Left renal pelvis (tissue), 4 donors: ENCODE results near the gene WSCD2. TPM values are rescaled to one million over a fixed set of nuclear protein-coding genes. Genes with fewer than 3 reads are reported as not detected.

Experiments used
- DNase-seq, 4 donors: peaks; one replicate each; pipeline ENCODE4 v3.0.0-alpha.2; 2013; ENCODE audit warnings: low read depth in 4 of 4, low spot score in 3 of 4
- polyA plus RNA-seq, 4 donors: library from polyadenylated mRNA; unstranded; fragments of 120-200 nt; gene quantifications; one replicate each; pipeline ENCODE4 v1.2.1, GENCODE V29; 2013; ENCODE audit not compliant: insufficient read length in 4 of 4

WSCD2 gene
- polyA plus RNA-seq, 4 donors = 7.9 to 10.8 (median 9.2) TPM

DNA sequence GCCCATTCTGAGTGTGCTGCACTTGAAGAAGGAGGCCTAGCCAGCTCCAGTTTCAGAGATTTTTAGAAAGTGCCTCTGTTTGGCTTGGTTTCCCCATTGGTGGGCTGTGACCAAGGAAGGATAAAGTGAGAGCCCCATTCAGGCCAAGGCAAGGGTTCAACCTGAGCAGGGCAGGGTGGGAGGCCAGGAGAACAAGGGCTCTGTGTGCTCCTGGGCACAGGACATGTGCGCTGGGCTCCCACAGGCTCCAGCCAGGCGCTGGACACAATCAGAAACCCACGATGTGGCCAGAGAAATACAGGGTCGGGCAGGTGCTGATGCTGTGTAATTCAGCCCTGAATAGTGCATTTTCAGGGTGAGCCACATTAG is 23.1 kb downstream of the WSCD2 start:
- DNase-seq = no peak

DNA sequence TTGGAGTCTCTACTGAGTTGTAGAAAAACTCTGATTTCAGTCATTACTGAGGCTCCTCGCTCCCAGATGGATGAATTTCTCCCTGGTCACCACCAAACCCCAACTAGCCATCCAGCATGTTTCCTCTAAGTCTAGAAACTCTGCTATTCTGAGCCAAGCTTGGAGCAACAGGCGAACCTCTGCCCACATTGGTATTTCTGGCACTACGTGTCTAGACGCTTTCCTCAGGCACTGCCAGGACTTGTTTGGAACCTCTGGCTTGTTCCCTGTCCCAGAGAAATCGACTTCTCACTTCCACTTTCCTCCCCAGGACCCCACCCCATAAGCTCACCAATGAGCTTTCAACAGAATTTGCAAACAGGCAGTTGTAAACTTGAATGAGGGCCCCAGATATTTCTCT is 27.6 kb downstream of the WSCD2 start:
- DNase-seq = no peak

DNA sequence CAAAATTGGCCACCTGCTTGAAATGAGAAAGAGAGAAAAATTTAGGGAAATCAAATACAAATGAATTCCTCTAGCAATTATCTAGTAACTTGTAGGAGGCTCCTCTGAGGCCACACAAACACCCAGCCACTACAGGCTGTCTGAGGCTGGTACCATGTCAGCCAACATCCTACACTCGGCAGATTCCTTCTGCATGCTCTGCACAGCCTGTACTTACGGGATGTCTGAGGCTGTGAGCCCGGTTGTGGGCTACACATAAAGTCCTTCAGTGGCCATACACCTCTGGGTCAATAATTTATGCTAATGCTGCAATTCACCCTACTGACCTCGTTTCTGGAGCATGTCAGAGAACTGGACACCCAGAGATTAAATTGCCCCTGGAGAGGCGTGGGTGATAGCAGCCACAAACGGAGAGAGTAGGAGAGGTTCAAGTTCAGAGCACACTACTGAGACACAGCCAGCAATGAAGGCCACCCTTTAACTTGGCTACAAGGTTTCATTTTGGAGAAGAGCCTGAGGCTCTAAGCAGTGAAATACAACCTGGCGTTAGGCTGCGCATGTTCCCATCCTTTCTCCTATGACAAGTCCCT is 28.9 kb downstream of the WSCD2 start:
- no peak for DNase-seq

DNA sequence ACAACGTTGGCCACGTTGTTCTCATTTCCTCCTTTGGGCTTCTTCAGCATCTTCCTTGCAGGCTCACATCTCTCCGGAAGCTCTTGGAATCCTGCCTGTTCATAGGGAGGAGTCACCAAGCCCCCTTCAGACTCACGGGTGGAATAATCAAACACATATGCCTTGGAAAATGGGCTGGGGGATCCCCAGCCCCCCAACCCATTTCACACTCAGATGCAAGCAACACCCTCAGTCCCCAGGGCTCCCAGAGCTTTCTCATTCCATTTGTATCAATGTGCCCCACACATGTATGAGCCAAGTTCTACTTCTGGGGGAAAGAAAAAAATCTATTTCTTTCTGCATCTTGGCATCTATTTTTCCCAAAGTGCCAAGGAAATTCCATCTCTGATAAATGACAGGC is 33.1 kb downstream of the WSCD2 start:
- no peak for DNase-seq

DNA sequence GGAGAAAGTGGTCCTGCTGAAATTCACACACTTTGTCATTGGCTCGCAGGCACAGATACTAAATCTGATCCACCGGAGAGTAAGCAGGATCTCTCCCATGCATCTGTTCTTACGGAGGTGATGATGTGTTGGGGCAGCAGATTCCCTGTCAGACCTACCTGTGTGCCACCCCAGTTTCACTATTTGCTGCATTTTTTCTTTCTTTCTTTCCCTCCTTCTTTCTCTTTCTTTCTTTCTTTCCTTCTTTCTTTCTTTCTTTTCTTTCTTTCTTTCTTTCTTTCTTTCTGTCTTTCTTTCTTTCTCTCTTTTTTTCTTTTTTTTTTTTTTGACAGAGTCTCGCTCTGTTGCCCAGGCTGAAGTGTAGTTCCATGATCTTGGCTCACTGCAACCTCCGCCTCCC is 37.4 kb downstream of the WSCD2 start:
- no peak for DNase-seq

DNA sequence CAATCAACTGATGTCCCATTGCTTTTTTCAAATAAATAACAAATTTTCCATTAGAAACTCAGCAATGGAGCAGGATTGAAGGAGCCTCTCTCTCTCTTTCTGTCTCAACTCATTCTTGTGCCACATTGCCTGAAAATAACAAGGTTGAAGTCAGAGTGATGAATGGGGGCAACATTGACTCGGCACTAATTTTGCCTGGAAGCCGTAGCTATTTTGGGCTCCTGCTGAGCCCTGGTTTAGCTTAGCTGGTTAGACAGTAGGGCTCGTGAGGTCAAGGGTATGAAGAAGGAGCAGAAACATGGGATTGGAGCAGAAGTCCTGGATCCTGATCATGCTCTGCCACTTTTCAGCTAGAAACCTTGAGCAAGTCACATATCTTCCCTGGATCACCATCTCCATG is 38.9 kb downstream of the WSCD2 start:
- DNase-seq = no peak

DNA sequence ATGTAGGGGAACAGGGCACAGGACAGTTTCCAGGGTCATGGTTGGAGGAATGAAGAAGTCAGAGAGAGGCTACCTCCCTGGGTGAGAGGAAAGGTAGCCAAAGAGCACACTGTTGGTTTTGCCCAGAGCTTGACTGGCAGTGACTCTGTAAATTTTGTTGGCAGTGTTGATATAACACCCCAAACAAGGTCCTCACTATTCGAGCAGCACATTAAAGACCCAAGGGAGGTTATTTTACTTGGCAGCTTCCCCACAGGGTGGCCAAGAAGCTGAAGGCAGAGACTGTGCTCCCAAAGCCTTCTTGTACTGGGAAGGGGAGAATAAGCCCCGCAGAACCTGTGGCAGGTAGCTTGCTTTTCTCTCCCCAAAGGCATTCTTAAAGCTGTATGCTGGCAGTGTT is 40.6 kb downstream of the WSCD2 start:
- DNase-seq = no peak

DNA sequence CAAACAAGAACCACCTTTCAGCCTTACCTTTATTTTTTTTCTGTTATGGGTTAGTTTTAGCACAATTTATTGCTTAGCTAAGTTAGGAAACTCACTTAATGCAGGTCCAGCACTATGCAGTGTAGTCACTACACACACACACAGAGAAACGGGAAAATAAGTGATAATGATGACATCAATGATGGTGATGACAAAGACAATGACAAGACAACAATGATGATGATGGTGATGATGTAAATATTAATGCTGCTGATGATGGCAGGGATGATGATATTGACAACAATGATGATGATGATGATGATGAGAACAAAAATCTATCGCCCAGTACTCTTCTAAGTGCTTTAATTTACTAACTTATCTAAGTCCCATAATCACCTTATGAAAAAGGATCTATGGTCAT is 41.1 kb downstream of the WSCD2 start:
- no peak for DNase-seq

DNA sequence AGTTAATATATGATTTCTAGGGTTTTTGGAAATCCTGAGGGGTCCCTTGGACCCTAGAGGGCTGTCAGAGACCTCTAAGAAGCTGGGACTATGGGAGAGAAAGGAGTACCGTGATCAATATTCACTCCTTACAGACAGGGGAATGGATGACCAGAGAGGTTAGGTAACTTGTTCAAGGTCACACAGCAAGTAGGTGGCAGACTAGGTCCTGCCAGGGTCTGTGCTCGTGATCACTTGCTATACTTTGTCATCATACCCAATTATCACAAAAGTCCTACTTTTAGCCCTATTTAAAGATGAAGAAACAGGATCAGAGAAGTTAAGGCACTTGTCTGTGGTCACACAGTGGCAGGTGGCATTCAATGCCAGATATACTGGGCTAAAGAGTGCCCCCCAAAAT is 42.9 kb downstream of the WSCD2 start:
- DNase-seq = no peak

DNA sequence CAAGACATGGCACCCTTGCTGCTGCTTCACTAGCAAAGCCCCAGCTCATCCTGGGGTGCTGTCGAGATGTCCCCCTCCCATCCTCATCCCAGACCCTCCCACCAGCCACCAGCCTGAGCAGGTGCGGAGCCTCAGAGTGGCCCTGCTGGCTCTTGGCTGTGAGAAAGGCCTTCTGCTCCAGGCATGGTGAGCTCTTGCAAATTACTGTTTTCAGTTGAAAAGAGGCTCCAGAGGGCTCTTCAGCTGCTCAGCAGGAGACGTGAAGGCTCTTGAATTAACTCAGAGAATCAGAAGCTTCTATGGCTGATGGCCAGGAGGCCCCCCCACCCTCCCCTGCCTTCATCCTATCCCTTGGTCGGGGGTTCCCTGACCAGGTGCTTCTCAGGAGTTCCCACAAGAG is 44.1 kb downstream of the WSCD2 start:
- DNase-seq = no peak

DNA sequence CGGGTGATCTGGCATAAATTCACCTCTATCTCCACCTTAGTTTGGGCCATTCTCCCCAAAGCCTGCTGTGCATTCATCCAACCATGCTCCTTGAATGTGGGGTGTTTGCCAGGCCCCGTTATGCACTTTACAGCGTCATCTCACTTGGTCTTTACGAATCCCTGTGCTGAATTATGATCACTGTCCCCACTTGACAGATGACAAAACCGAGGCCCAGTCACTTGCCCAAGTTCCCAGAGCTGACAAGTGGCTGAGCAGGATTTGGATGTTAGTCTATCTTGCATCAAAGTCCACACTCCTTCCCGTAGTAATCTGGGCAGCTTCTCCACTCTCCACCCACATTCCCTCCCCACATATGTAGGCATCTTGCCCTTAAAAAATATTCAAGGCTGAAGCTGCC is 44.8 kb downstream of the WSCD2 start:
- DNase-seq = no peak

DNA sequence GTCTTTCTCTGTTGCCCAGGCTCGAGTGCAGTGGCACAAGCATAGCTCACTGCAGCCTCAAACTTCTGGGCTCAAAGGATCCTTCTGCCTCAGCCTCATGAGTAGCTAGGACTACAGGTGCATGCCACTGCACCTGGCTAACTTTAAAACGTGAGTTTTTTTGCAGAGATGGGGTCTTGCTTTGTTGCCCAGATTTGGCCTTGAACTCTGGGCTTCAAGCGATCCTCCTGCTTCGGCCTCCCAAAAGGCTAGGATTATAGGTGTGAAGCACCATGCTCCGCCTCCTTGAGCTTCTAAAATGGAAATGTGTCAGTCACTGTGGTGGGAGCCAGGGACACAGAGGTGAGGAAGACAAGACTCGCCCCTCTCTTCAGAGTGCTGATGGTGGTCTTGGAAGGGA is 45.6 kb downstream of the WSCD2 start:
- DNase-seq = no peak

DNA sequence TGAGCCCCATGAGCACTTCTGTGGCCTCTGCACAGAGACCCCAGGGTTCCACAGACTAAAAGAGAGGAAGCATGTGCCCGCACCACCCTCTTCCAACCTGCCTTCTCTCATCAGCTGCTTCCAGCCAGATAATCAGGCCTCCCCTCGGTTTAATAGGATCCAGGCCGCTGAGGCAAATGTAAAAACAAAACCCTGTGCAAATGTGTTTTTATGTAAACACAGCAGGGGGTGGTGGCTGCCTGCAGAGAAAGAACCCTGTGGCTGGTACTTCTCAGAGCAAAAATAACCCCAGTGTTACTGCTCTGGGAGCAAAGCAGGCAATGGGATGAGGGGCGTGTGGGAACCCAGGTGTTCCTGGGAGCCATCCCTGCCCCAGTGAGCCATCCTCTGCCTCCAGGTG is 46.2 kb downstream of the WSCD2 start:
- no peak for DNase-seq

DNA sequence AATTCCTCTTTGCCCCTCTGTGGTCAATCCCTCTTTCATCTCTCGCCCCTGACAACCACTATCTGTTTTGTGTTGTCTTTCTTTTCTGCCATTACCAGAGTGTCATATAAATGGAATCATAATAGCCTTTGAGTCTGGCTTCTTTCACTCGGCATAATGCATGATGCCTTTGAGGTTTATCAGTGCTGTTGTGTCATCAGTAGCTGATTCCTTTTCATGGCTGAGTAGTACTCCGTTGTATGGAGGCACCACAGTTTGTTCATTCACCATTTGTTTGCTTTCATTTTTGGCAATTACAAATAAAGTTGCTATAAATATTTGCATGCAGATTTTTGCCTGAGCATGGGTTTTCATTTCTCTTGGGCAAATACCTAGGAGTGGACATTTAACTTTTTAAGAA is 47.2 kb downstream of the WSCD2 start:
- DNase-seq = no peak

DNA sequence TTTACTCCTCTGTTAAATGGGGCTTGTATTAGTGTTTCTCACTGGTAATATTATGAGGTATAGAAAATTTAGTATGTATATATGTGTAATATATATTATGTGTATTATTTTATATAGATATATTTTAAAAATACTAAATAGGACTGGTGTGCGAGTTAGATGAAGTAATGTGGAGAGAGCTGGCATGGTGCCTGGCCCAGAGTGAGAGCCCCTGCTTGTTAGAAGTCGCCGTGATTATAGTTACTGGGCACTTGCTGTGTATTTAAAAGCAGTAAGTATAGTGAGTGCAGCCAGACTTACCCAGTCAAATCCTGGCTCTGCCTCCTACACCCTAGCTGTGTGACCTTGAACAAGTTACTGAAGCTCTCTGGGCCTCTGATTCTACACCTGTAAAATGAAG is 48.0 kb downstream of the WSCD2 start:
- DNase-seq = no peak

DNA sequence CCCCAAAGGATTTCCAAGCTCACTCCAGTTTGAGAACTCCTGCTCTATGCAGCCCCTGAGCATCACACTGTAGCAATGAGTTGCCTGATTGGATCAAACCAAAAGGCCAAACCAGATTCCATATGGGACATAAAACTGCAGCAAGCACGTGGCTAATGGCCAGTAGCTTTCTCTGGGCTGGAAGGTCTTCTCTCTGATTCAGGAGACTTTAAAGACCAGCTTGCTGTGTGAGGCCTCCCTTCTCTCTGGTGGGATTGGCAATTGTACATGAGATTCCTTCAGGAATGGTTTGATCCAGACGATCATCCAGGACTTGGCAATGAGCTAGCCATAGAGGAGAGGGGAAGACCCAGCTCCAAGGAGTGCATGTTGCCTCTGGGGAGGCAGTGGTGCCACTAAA is 50.2 kb downstream of the WSCD2 start:
- no peak for DNase-seq

DNA sequence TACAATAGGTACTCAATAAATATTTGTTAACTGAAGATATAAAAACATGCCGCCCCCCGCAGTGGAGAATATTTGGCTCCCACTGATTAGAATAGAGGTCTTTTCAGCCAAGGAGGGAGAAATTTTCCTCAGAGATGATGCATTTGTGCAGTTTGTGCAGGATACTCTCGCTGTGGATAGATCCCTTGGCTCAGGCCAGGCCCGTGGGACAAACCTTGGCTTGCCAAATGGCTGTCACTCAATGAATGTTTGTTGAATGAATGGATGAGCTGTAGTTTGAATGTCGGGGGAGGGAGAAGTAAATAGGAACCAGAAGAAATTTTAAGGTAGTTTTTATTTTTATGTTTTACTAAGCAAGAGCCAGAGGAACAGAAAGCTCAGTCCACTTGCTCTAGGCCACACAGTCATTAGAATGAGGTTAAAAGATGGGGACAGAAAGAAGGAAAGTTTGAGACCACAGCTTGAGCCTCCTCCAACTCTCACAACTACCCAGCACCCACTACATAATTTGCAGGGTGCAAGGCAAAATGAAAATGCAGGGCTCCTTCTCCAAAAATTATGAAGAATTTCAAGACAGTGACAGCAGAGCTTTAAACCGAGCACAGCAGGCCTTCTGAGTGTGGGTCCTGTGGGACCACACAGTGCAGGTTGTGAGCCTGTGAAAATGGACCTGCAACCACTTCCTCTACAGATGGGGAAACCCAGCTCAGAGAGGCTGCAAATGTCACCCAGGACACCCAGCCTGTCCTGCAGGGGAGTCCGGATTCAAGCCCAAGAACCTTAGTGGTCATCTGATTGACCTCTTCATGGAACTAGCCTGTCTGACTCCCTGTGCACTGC is 51.4 kb downstream of the WSCD2 start:
- no peak for DNase-seq

DNA sequence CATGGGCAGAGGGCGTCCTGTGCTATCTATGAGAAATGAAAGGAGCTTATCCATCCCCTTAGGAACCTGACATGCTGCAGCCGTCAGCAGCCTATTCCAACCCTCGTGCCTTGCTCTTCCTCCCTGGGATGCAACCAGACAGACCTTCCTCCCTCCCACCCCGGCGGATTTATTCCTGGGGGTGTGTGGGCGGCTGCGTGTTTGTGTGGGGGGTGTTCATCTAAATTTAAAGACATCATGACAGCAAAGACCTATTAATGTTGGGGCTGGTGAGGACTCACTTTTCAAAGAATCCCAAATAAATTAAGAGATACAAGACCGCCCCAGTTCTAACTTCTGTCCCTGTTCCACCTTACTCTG is 52.0 kb downstream of the WSCD2 start:
- DNase-seq = no peak

DNA sequence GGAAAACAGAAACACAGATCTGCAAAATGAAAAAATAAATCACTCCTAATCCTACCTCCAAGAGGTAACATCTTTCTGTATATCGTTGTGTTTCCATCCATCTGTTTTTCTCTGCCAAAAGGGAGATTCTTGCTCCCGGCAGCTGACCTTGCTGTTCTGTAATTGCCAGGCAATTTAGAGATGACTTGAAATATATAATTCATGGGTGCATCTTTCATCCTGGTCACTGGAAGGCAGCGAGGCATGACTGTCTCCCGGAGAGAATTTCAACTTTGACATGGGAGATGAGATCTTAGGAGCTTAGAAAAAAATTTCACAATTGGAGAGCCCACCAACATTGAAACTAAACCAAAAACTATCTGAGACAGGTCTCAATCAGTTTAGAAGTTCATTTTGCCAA is 53.0 kb downstream of the WSCD2 start:
- no peak for DNase-seq

DNA sequence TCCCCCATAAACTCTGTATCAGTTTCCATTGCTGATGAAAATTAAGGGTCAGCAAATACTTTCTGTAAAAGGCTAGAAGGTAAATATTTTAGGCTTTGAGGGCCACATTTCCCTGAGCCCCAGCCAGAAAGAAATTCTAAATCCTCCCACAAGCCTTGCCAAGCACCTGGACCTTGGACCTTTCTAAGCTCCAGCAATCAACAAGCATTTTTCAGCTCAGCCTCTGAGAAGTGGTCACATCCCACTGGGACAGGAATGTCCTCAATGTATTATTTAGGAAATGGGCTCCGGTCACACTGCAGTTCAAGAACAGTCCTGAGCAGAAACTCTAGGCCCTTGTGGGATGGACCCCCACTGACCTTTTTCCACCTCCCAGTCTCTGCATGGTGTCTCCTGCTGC is 55.9 kb downstream of the WSCD2 start:
- no peak for DNase-seq

DNA sequence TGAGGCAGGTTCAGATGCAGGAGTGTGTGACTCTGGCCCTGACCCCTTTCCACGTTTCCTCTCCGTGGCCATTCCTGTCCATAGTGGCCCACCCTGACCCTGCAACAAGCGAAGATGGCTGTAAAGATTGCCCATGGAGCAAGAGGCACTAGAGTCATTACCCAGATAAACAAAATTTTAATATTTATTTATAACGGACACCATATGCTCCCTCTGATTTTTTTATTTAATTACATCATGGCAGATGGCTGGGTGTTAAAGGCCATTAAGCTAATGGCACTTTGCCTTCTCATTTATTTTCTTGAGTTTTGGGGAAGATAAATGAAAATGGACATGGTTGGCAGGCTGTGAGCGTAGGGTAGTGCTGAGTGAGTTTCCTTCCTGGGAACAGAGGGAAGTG is 58.7 kb downstream of the WSCD2 start:
- no peak for DNase-seq

DNA sequence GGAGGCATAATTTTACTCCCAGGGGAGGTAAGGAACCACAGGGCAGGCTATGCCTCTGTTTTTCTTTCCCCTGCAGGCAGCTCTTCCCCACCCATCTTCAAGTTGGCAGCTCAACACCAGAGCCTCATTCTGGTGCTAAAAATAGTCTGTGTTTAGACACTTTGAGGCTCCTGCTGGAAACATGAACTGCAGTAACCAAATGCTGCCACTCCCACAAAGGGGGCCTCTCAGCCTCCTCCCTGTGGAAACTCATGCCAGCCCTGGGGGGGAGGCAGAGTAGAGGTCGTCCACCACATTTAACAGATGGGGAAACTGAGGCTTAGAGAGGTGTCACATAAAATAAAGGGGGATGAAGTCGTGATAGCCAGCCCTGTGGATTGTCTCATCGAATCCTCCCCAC is 61.4 kb downstream of the WSCD2 start:
- no peak for DNase-seq

DNA sequence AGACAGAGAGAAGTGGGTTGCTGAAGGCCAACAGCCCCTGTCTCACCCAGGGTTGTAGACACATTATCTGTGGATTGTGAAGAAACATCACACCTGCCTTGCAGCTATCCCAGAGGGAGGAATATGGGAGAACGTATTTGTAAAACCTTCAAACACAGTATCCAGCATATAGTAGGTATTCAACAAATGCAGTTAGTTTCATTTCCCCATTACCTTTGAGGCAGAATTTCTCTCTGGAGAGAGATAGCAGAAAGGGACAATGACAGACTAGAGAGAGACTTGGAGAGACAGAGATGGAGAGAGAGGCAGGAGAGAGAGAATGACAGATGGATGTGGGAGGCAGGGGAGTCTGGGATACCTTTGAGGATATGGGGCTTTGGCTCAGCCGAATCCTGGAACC is 62.0 kb downstream of the WSCD2 start:
- no peak for DNase-seq
